HepG2 (cell line): ENCODE results near the gene SMYD1. TPM values are rescaled to one million over a fixed set of nuclear protein-coding genes. Genes with fewer than 3 reads are reported as not detected.

Experiments used
- AHDC1 ChIP-seq: sonication (generic); formaldehyde crosslinking; IDR thresholded peaks from 2 replicates; pipeline ENCODE4 v1.5.1; 2020; ENCODE audit warnings: mild to moderate bottlenecking, missing genetic modification reagents, borderline replicate concordance
- HIVEP1 ChIP-seq: sonication (generic); formaldehyde crosslinking; IDR thresholded peaks from 2 replicates; pipeline ENCODE4 v1.4.0; 2020; ENCODE audit warnings: mild to moderate bottlenecking, missing genetic modification reagents
- HOMEZ ChIP-seq: IDR thresholded peaks from 2 replicates; pipeline ENCODE4 v1.6.1; 2016; ENCODE audit warnings: low read depth
- MLLT10 ChIP-seq: sonication (generic); formaldehyde crosslinking; IDR thresholded peaks from 2 replicates; pipeline ENCODE4 v1.4.0; 2020; ENCODE audit warnings: missing genetic modification reagents
- MLXIP ChIP-seq: sonication (generic); formaldehyde crosslinking; IDR thresholded peaks from 2 replicates; pipeline ENCODE4 v1.9.0; 2021; ENCODE audit warnings: missing genetic modification reagents, borderline replicate concordance
- RXRB ChIP-seq: IDR thresholded peaks from 2 replicates; pipeline ENCODE4 v1.6.1; 2016; ENCODE audit warnings: borderline replicate concordance, missing genetic modification reagents, missing compliant biosample characterization
- SMARCE1 ChIP-seq: fragments of 450-650 bp; IDR thresholded peaks from 2 replicates; pipeline ENCODE4 v1.6.1; 2017; ENCODE audit warnings: borderline replicate concordance
- SP140L ChIP-seq: sonication (generic); formaldehyde crosslinking; IDR thresholded peaks from 2 replicates; pipeline ENCODE4 v1.4.0; 2020; ENCODE audit warnings: missing genetic modification reagents, borderline replicate concordance
- ZBTB4 ChIP-seq: sonication (generic); formaldehyde crosslinking; IDR thresholded peaks from 2 replicates; pipeline ENCODE4 v1.4.0; 2020; ENCODE audit warnings: missing genetic modification reagents, mild to moderate bottlenecking, borderline replicate concordance
- polyA plus RNA-seq, 8 experiments: library from polyadenylated mRNA; depleted of rRNA in 3 of 8; stranded (reverse) in 7 of 8; unstranded in 1 of 8; fragments of >200 nt; fragmentation: Illumina TruSeq in 4 of 8; extraction: Trizol in 4 of 8; gene quantifications; 2 replicates each; pipeline versions ENCODE4 v1.2.1 to v1.2.3, GENCODE V29; 2011 to 2016; ENCODE audit warnings: low read depth in 4 of 8, missing spikeins in 1 of 8, mixed read lengths in 1 of 8; ENCODE audit not compliant: insufficient read depth in 1 of 8
- total RNA-seq, 5 experiments: library from RNA; depleted of rRNA; stranded (reverse); fragments of >200 nt; fragmentation: Illumina TruSeq; extraction: Trizol; gene quantifications; 2 replicates each; pipeline ENCODE4 v1.2.3, GENCODE V29; 2016; ENCODE audit warnings: low read depth in 1 of 5
- TF ChIP-seq, protein P1 (sequence below): IDR thresholded peaks from 2 replicates; pipeline ENCODE4 v1.6.1; 2016
- TF ChIP-seq, protein P2 (sequence below): sonication (generic); formaldehyde crosslinking; IDR thresholded peaks from 2 replicates; pipeline ENCODE4 v1.9.0; 2021; ENCODE audit warnings: missing genetic modification reagents, mild to moderate bottlenecking, borderline replicate concordance

The SMYD1 gene
- total and polyA plus RNA-seq, 2 of the 13 experiments (the other 11 are each of a cell fraction or from before 2014, with no cell fraction given): not detected

GRCh38 chr2:88055371-88056128, 12.1 kb upstream of the SMYD1 start, which contains the start of gene KRCC1 (continued):
- TF ChIP-seq ZBTB4 (0 out of 2 replicates have a peak, but pooled peaks have one; percentile 54), HOMEZ (peak; percentile 66; the same call in 1 of the 2 replicates), AHDC1 (CRISPR knock-in tag) (peak; percentile 56; the same call in 1 of the 2 replicates), MLLT10 (CRISPR knock-in tag) (0 out of 2 replicates have a peak, but pooled peaks have one; percentile 30), SP140L (CRISPR knock-in tag) (no peak), HIVEP1 (CRISPR knock-in tag) (no peak), MLXIP (peak; percentile 63; the same call in 1 of the 2 replicates), SMARCE1 (no peak), RXRB (CRISPR knock-in tag) (peak; percentile 29; the same call in 1 of the 2 replicates)
- TF ChIP-seq, protein P1, sequence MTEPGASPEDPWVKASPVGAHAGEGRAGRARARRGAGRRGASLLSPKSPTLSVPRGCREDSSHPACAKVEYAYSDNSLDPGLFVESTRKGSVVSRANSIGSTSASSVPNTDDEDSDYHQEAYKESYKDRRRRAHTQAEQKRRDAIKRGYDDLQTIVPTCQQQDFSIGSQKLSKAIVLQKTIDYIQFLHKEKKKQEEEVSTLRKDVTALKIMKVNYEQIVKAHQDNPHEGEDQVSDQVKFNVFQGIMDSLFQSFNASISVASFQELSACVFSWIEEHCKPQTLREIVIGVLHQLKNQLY: 0 out of 2 replicates have a peak, but pooled peaks have one; percentile 16
- TF ChIP-seq, protein P2, sequence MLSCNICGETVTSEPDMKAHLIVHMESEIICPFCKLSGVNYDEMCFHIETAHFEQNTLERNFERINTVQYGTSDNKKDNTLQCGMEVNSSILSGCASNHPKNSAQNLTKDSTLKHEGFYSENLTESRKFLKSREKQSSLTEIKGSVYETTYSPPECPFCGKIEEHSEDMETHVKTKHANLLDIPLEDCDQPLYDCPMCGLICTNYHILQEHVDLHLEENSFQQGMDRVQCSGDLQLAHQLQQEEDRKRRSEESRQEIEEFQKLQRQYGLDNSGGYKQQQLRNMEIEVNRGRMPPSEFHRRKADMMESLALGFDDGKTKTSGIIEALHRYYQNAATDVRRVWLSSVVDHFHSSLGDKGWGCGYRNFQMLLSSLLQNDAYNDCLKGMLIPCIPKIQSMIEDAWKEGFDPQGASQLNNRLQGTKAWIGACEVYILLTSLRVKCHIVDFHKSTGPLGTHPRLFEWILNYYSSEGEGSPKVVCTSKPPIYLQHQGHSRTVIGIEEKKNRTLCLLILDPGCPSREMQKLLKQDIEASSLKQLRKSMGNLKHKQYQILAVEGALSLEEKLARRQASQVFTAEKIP: no peak
